SK-N-SH (cell line): Measurements from ENCODE around the gene HGS. TPM values are rescaled to one million over a fixed set of nuclear protein-coding genes. Genes with fewer than 3 reads are reported as not detected.
A peak's percentile ranks its signal among the peaks of the same experiment; 100 is the strongest.

Experiments used
- CTCF ChIA-PET: fragments of 300-600, 350-600 bp; formaldehyde crosslinking; extraction: SDS; loops from one replicate; lab custom pipeline; 2021; lab: Yijun Ruan, JAX
- POLR2A ChIA-PET: fragments of 350-600 bp; sonication (Branson Sonifier 250); formaldehyde crosslinking; extraction: SDS; loops from one replicate; lab custom pipeline; 2020; ENCODE audit warnings: antibody characterized with exemption, inconsistent platforms; lab: Yijun Ruan, JAX
- DNase-seq: peaks from one replicate; pipeline ENCODE4 v3.0.0; 2012
- H2AFZ ChIP-seq: fragments of 200-600 bp; sonication (generic); 2 replicates; pipeline ENCODE4 v1.8.1; 2016; ENCODE audit warnings: antibody characterized with exemption, mild to moderate bottlenecking, low read depth
- H3F3A ChIP-seq: fragments of 200-600 bp; sonication (generic); replicated peaks from 2 replicates; pipeline ENCODE3; 2016; ENCODE audit warnings: antibody characterized with exemption, mild to moderate bottlenecking; ENCODE audit not compliant: insufficient read depth
- H3K27ac ChIP-seq, 2 experiments: fragments of 200-500 bp in 1 of 2; fragments of 200-600 bp in 1 of 2; sonication (Bioruptor generic) in 1 of 2; sonication (generic), shearing (Covaris generic) in 1 of 2; 2 replicates each; pipeline versions ENCODE4 v1.5.1 to v1.6.1; 2014 to 2016; ENCODE audit warnings: low read depth in 2 of 2, inconsistent platforms in 1 of 2, low read length in 1 of 2, mild to moderate bottlenecking in 1 of 2, mixed read lengths in 1 of 2
- H3K27me3 ChIP-seq: fragments of 200-600 bp; sonication (generic), shearing (Covaris generic); 2 replicates; pipeline ENCODE4 v1.6.1; 2016; ENCODE audit warnings: mixed run types; ENCODE audit not compliant: insufficient read depth
- H3K36me3 ChIP-seq, 2 experiments: fragments of 200-500 bp in 1 of 2; fragments of 200-600 bp in 1 of 2; sonication (Bioruptor generic) in 1 of 2; sonication (generic) in 1 of 2; replicated peaks in 1 of 2; 2 replicates each; pipeline versions ENCODE3 to v1.5.1; 2014 to 2016; ENCODE audit warnings: low read length in 1 of 2, mild to moderate bottlenecking in 1 of 2; ENCODE audit not compliant: insufficient read depth in 2 of 2, control insufficient read depth in 1 of 2
- H3K4me1 ChIP-seq, 2 experiments: fragments of 200-500 bp in 1 of 2; fragments of 200-600 bp in 1 of 2; sonication (Bioruptor generic) in 1 of 2; sonication (generic), shearing (Covaris generic) in 1 of 2; 2 replicates each; pipeline versions ENCODE4 v1.5.1 to v1.6.1; 2014 to 2016; ENCODE audit warnings: low read depth in 1 of 2, low read length in 1 of 2, mixed run types in 1 of 2; ENCODE audit not compliant: insufficient read depth in 2 of 2, control insufficient read depth in 1 of 2
- H3K4me2 ChIP-seq: fragments of 200-600 bp; sonication (generic), shearing (Covaris generic); 2 replicates; pipeline ENCODE4 v1.6.1; 2017; ENCODE audit warnings: mixed run types
- H3K4me3 ChIP-seq, 2 experiments: fragments of 200-500 bp in 1 of 2; fragments of 200-600 bp in 1 of 2; sonication (Bioruptor generic) in 1 of 2; sonication (generic), shearing (Covaris generic) in 1 of 2; 2 replicates each; pipeline versions ENCODE4 v1.5.1 to v1.8.1; 2014 to 2016; ENCODE audit warnings: low read depth in 2 of 2, inconsistent platforms in 1 of 2, low read length in 1 of 2, mild to moderate bottlenecking in 1 of 2, mixed read lengths in 1 of 2, moderate library complexity in 1 of 2
- H3K79me2 ChIP-seq: fragments of 200-600 bp; sonication (generic); 2 replicates; pipeline ENCODE4 v1.8.1; 2017; ENCODE audit warnings: mild to moderate bottlenecking; ENCODE audit not compliant: insufficient read depth
- H3K9ac ChIP-seq: fragments of 200-600 bp; sonication (generic); 2 replicates; pipeline ENCODE4 v1.6.1; 2017; ENCODE audit warnings: mixed run types
- H3K9me2 ChIP-seq: fragments of 200-600 bp; sonication (generic); 2 replicates; pipeline ENCODE4 v1.6.1; 2017; ENCODE audit warnings: mixed run types
- H3K9me3 ChIP-seq: fragments of 200-600 bp; sonication (generic); 2 replicates; pipeline ENCODE4 v1.6.1; 2017; ENCODE audit warnings: mixed run types, mild to moderate bottlenecking, moderate library complexity
- H4K20me1 ChIP-seq: fragments of 200-600 bp; sonication (generic); 2 replicates; pipeline ENCODE4 v1.6.1; 2017; ENCODE audit warnings: mild to moderate bottlenecking, mixed run types; ENCODE audit not compliant: insufficient read depth
- CHD2 ChIP-seq: fragments of 150-350 bp; IDR thresholded peaks from 2 replicates; pipeline ENCODE4 v1.6.1; 2018; ENCODE audit warnings: low read length; ENCODE audit not compliant: partially characterized antibody
- FOSL2 ChIP-seq: IDR thresholded peaks from 2 replicates; pipeline ENCODE4 v1.4.0; 2012; ENCODE audit warnings: low read depth, mild to moderate bottlenecking, moderate library complexity, borderline replicate concordance
- FOXJ3 ChIP-seq: sonication (generic); formaldehyde crosslinking; IDR thresholded peaks from 2 replicates; pipeline ENCODE4 v1.5.1; 2020; ENCODE audit warnings: mild to moderate bottlenecking, missing genetic modification reagents
- NFIC ChIP-seq: IDR thresholded peaks from 2 replicates; pipeline ENCODE4 v1.4.0; 2012; ENCODE audit warnings: borderline replicate concordance
- POLR2AphosphoS5 ChIP-seq: IDR thresholded peaks from 2 replicates; pipeline ENCODE4 v1.6.1; 2012; ENCODE audit warnings: low read depth, low read length
- RAD21 ChIP-seq: IDR thresholded peaks from 2 replicates; pipeline ENCODE4 v1.6.1; 2012; ENCODE audit warnings: mild to moderate bottlenecking, low read length
- REST ChIP-seq: IDR thresholded peaks from 2 replicates; pipeline ENCODE4 v1.6.1; 2012; ENCODE audit warnings: mild to moderate bottlenecking, low read depth, low read length, moderate library complexity
- RXRA ChIP-seq: IDR thresholded peaks from 2 replicates; pipeline ENCODE4 v1.4.0; 2012; ENCODE audit warnings: low read depth, mild to moderate bottlenecking, borderline replicate concordance
- TAF1 ChIP-seq: IDR thresholded peaks from 2 replicates; pipeline ENCODE4 v1.6.1; 2012; ENCODE audit warnings: low read depth, mild to moderate bottlenecking, low read length, moderate library complexity, borderline replicate concordance
- ZBTB33 ChIP-seq: IDR thresholded peaks from 2 replicates; pipeline ENCODE4 v1.4.0; 2012; ENCODE audit warnings: low read depth, borderline replicate concordance
- WGBS: methylation state at CpG from one replicate; pipeline ENCODE4 v1.1.6; 2017; ENCODE audit warnings: low lambda C conversion rate; 5-methylcytosine and 5-hydroxymethylcytosine counted together
- polyA plus RNA-seq, 3 experiments: library from polyadenylated mRNA; depleted of rRNA; stranded (reverse); fragments of >200 nt; gene quantifications; 2 replicates each; pipeline ENCODE4 v1.2.3, GENCODE V29; 2012
- small RNA-seq, 7 experiments: library from RNA; depleted of rRNA; stranded (forward); fragments of <200 nt; gene quantifications; one replicate each; pipeline ENCODE3, GENCODE V24; 2012

The HGS gene
- polyA plus RNA-seq, 1 of the 3 experiments (the other 2 are of a cell fraction) = 192 TPM

- Histone ChIP-seq H4K20me1 (no peaks in the 10 kb centered on the region), H3F3A (no peaks in the 10 kb centered on the region), H3K4me3 (no peak overlapping the region), H3K79me2 (no peaks in the 10 kb centered on the region), H3K27me3 (no peaks in the 10 kb centered on the region), H3K36me3 (no peaks in the 10 kb centered on the region), H2AFZ (no peak overlapping the region), H3K9ac (no peak overlapping the region), H3K27ac (no peak overlapping the region), H3K4me1 (peaks cover 0 to 9% of the 10 kb centered on the region in 2 experiments; a peak in 1 of 4 replicates), H3K4me2 (no peak overlapping the region), H3K9me3 (no peaks in the 10 kb centered on the region), H3K9me2 (no peaks in the 10 kb centered on the region)
- WGBS = 21% methylated on average over 19 of the region's 26 CpGs
- ChIA-PET CTCF (interaction anchor here (1.1 to 1.8 kb wide), 3 partner anchors 65 to 218 kb away, joined by 4 to 5 read pairs (median 4); no protein-coding TSS in a partner anchor), POLR2A (no interaction called here)
- no peak for TF ChIP-seq RAD21
- TF ChIP-seq POLR2AphosphoS5 = no peak
- no peak for TF ChIP-seq ZBTB33
- no peak for TF ChIP-seq REST
- no peak for TF ChIP-seq TAF1
- TF ChIP-seq CHD2 = no peak
- TF ChIP-seq RXRA = no peak
- TF ChIP-seq FOSL2 = no peak
- no peak for TF ChIP-seq NFIC
- no peak for TF ChIP-seq FOXJ3
- DNase-seq = peak; percentile 81
Measured at GRCh38 chr17:81741594-81742452, 58.0 kb downstream of the HGS start.

Small RNA genes within 50 kb of the gene (small RNA-seq; reads per million reads assigned to genes)
- gene MIR6786 = 0 to 0.48 (median 0) reads per million in 7 experiments

Other genes starting within 250 kb of the HGS start
- gene ACTG1, start 171.2 kb upstream of the HGS start, polyA plus RNA-seq (2012; rRNA removed) = 3,367 and 7,871 TPM in 2 replicates
- gene FSCN2, start 155.6 kb upstream of the HGS start, polyA plus RNA-seq (2012; rRNA removed) = 2.0 and 2.1 TPM in 2 replicates
- 17.1 and 18.9 TPM in 2 replicates for gene FAAP100, start 131.7 kb upstream of the HGS start, polyA plus RNA-seq (2012; rRNA removed)
- gene NPLOC4, start 46.9 kb upstream of the HGS start, polyA plus RNA-seq (2012; rRNA removed) = 88.6 and 105 TPM in 2 replicates
- 4.7 and 6.0 TPM in 2 replicates for gene TSPAN10, start 46.8 kb upstream of the HGS start, polyA plus RNA-seq (2012; rRNA removed)
- 4.4 and 5.0 TPM in 2 replicates for gene PDE6G, start 27.5 kb upstream of the HGS start, polyA plus RNA-seq (2012; rRNA removed)
- gene OXLD1, start 17.4 kb upstream of the HGS start, polyA plus RNA-seq (2012; rRNA removed) = 103 and 124 TPM in 2 replicates
- gene CCDC137, start 17.3 kb upstream of the HGS start, polyA plus RNA-seq (2012; rRNA removed) = 55.1 and 62.4 TPM in 2 replicates
- 148 and 166 TPM in 2 replicates for gene ARL16, start 214 bp upstream of the HGS start, polyA plus RNA-seq (2012; rRNA removed)
- gene MRPL12, start 19.4 kb downstream of the HGS start, polyA plus RNA-seq (2012; rRNA removed) = 255 and 322 TPM in 2 replicates
- gene SLC25A10, start 28.3 kb downstream of the HGS start, polyA plus RNA-seq (2012; rRNA removed) = 29.9 and 34.7 TPM in 2 replicates
- gene GCGR, start 120.1 kb downstream of the HGS start, polyA plus RNA-seq (2012; rRNA removed) = not detected in 2 replicates
- 120 and 156 TPM in 2 replicates for gene MCRIP1, start 149.3 kb downstream of the HGS start, polyA plus RNA-seq (2012; rRNA removed)
- gene PPP1R27, start 151.0 kb downstream of the HGS start, polyA plus RNA-seq (2012; rRNA removed) = 0.07 and 0.16 TPM in 2 replicates
- 112 and 165 TPM in 2 replicates for gene P4HB, start 176.5 kb downstream of the HGS start, polyA plus RNA-seq (2012; rRNA removed)
- 184 and 385 TPM in 2 replicates for gene ARHGDIA, start 187.3 kb downstream of the HGS start, polyA plus RNA-seq (2012; rRNA removed)
- 176 and 269 TPM in 2 replicates for gene ALYREF, start 207.6 kb downstream of the HGS start, polyA plus RNA-seq (2012; rRNA removed)
- 1,022 and 1,275 TPM in 2 replicates for gene ANAPC11, start 207.7 kb downstream of the HGS start, polyA plus RNA-seq (2012; rRNA removed)
- gene NPB, start 218.2 kb downstream of the HGS start, polyA plus RNA-seq (2012; rRNA removed) = 0.91 and 2.4 TPM in 2 replicates
- gene PCYT2, start 227.4 kb downstream of the HGS start, polyA plus RNA-seq (2012; rRNA removed) = 46.2 and 54.1 TPM in 2 replicates
- 32.6 and 34.1 TPM in 2 replicates for gene SIRT7, start 234.2 kb downstream of the HGS start, polyA plus RNA-seq (2012; rRNA removed)
- gene MAFG, start 243.7 kb downstream of the HGS start, polyA plus RNA-seq (2012; rRNA removed) = 30.3 and 38.7 TPM in 2 replicates